GM12878 (cell line): ENCODE measurements around the gene STK4.

ENCODE experiments used
- CTCF ChIP-seq, 3 experiments: IDR thresholded peaks in 2 of 3; conservative IDR thresholded peaks in 1 of 3; 2 replicates each; pipeline ENCODE4 v1.5.1; 2011; ENCODE audit warnings: low read depth in 3 of 3, low read length in 3 of 3, mild to moderate bottlenecking in 3 of 3, control low read depth in 2 of 3, moderate library complexity in 2 of 3, inconsistent platforms in 1 of 3, mixed read lengths in 1 of 3; ENCODE audit not compliant: control insufficient read depth in 2 of 3, insufficient read depth in 1 of 3; ENCODE audit errors: extremely low read depth in 1 of 3
- EP300 ChIP-seq, 2 experiments: fragments of 150-350 bp in 1 of 2; IDR thresholded peaks; 2 replicates each; pipeline ENCODE4 v1.6.1; 2011 to 2012; ENCODE audit warnings: low read depth in 2 of 2, low read length in 2 of 2, borderline replicate concordance in 1 of 2, improper control_type of control experiment in 1 of 2, inconsistent platforms in 1 of 2; ENCODE audit not compliant: control insufficient read depth in 1 of 2
- EZH2 ChIP-seq: IDR thresholded peaks from 2 replicates; pipeline ENCODE4 v1.6.1; 2012; ENCODE audit warnings: low read depth, mild to moderate bottlenecking, control low read depth, inconsistent platforms, low read length, borderline replicate concordance; ENCODE audit not compliant: control insufficient read depth
- FOXK2 ChIP-seq: fragments of 450-650 bp; IDR thresholded peaks from 2 replicates; pipeline ENCODE4 v1.6.1; 2017; ENCODE audit warnings: mild to moderate bottlenecking, moderate library complexity
- HDGF ChIP-seq: fragments of 450-650 bp; IDR thresholded peaks from 2 replicates; pipeline ENCODE4 v1.6.1; 2016; ENCODE audit warnings: antibody characterized with exemption
- MAX ChIP-seq: IDR thresholded peaks from 2 replicates; pipeline ENCODE4 v1.6.1; 2012; ENCODE audit warnings: low read depth, low read length, improper control_type of control experiment
- NRF1 ChIP-seq: conservative IDR thresholded peaks from 2 replicates; pipeline ENCODE4 v1.6.1; 2011; ENCODE audit warnings: mild to moderate bottlenecking, low read depth, low read length, improper control_type of control experiment
- PAX5 ChIP-seq: IDR thresholded peaks from 2 replicates; pipeline ENCODE4 v1.6.1; 2011; ENCODE audit warnings: low read depth, low read length, borderline replicate concordance
- POLR2A ChIP-seq: IDR thresholded peaks from 2 replicates; pipeline ENCODE4 v1.6.1; 2011; ENCODE audit warnings: low read depth, mild to moderate bottlenecking, low read length
- SMC3 ChIP-seq: IDR thresholded peaks from 2 replicates; pipeline ENCODE4 v1.6.1; 2011; ENCODE audit warnings: low read length, improper control_type of control experiment, borderline replicate concordance
- TAF1 ChIP-seq: IDR thresholded peaks from 2 replicates; pipeline ENCODE4 v1.6.1; 2011; ENCODE audit warnings: mild to moderate bottlenecking, low read depth, low read length, borderline replicate concordance
- TCF12 ChIP-seq: IDR thresholded peaks from 2 replicates; pipeline ENCODE4 v1.6.1; 2011; ENCODE audit warnings: low read depth, mild to moderate bottlenecking, low read length

GRCh38 chr20:44916586-44916985, 49.7 kb upstream of the STK4 start:
- TF ChIP-seq CTCF (IDR thresholded peaks at IDR 0.05 in 2 of 3, conservative IDR thresholded peaks at IDR 0.05 in 1 of 3; ENCODE audit: control insufficient read depth in 2 of 3, extremely low read depth in 1 of 3, insufficient read depth in 1 of 3, low read depth in 3 of 3, low read length in 3 of 3) (no peak), EZH2 (no peak), MAX (no peak), POLR2A (no peak), SMC3 (no peak), FOXK2 (no peak), TAF1 (no peak), TCF12 (no peak), PAX5 (no peak), NRF1 (no peak), EP300 (IDR thresholded peaks at IDR 0.05; ENCODE audit: borderline replicate concordance in 1 of 2, control insufficient read depth in 1 of 2, low read depth in 2 of 2, low read length in 2 of 2) (no peak), HDGF (no peak)
